K562 (cell line): ENCODE measurements around the gene SLC25A14.

Experiments
- ADNP ChIP-seq: fragments of 200-800 bp; sonication (Bioruptor generic); IDR thresholded peaks from 2 replicates; pipeline ENCODE4 v1.6.1; 2016; ENCODE audit warnings: missing genetic modification characterization, missing compliant biosample characterization
- ELF1 ChIP-seq: fragments of 200-800 bp; sonication (Bioruptor generic); IDR thresholded peaks from 2 replicates; pipeline ENCODE4 v1.6.1; 2016; ENCODE audit warnings: missing genetic modification characterization, missing compliant biosample characterization
- HLTF ChIP-seq: fragments of 450-650 bp; IDR thresholded peaks from 2 replicates; pipeline ENCODE4 v1.6.1; 2016
- MYC ChIP-seq, 2 experiments: fragments of 250-450 bp in 1 of 2; sonication (Bioruptor Pico) in 1 of 2; IDR thresholded peaks; 2 replicates each; pipeline versions ENCODE4 v1.5.1 to v1.6.1; 2012 to 2021; ENCODE audit warnings: low read depth in 2 of 2, borderline replicate concordance in 1 of 2, improper control_type of control experiment in 1 of 2, low read length in 1 of 2, mild to moderate bottlenecking in 1 of 2, moderate library complexity in 1 of 2
- PHF21A ChIP-seq: fragments of 450-650 bp; IDR thresholded peaks from 2 replicates; pipeline ENCODE4 v1.6.1; 2017; ENCODE audit warnings: low read depth, borderline replicate concordance
- RCOR1 ChIP-seq, 2 experiments: IDR thresholded peaks; 2 replicates each; pipeline ENCODE4 v1.6.1; 2012; ENCODE audit warnings: low read depth in 2 of 2, low read length in 2 of 2, borderline replicate concordance in 1 of 2, improper control_type of control experiment in 1 of 2
- RFX5 ChIP-seq: IDR thresholded peaks from 2 replicates; pipeline ENCODE4 v1.6.1; 2011; ENCODE audit warnings: low read depth, mild to moderate bottlenecking, improper control_type of control experiment, low read length
- SMARCE1 ChIP-seq: fragments of 450-650 bp; IDR thresholded peaks from 2 replicates; pipeline ENCODE4 v1.7.1; 2016; ENCODE audit warnings: mild to moderate bottlenecking
- XRCC5 ChIP-seq: fragments of 200-400 bp; formaldehyde crosslinking; IDR thresholded peaks from 2 replicates; pipeline ENCODE4 v1.6.1; 2017; ENCODE audit warnings: low read depth, mild to moderate bottlenecking, low read length
- TF ChIP-seq, protein P1 (sequence below), 2 experiments: fragments of 450-650 bp in 1 of 2; sonication (generic) in 1 of 2; formaldehyde crosslinking in 1 of 2; IDR thresholded peaks; 2 replicates each; pipeline versions ENCODE4 v1.7.1 to v1.9.0; 2016 to 2022; ENCODE audit warnings: inconsistent platforms in 1 of 2, mild to moderate bottlenecking in 1 of 2, missing genetic modification reagents in 1 of 2
- TF ChIP-seq, protein P2 (sequence below), 3 experiments: IDR thresholded peaks in 2 of 3; conservative IDR thresholded peaks in 1 of 3; 2 replicates each; pipeline ENCODE4 v1.5.1; 2011 to 2012; ENCODE audit warnings: low read length in 3 of 3, mild to moderate bottlenecking in 3 of 3, control low read depth in 2 of 3, improper control_type of control experiment in 1 of 3, inconsistent platforms in 1 of 3, low read depth in 1 of 3, mixed read lengths in 1 of 3, moderate library complexity in 1 of 3; ENCODE audit not compliant: insufficient read depth in 2 of 3

DNA sequence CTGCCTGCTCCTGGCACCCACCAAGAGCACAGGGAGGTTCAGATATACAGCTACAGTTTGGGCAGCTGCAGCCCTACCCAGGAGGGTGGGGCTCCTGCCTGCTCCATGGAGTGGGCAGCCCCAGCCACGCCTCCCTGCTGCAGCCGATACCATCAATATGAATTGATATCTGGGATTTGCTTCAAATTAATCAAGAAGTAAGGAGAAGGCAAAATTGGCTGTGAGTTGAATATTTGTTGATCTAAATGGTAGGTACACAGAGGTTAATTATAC, 39.8 kb upstream of the SLC25A14 start:
- TF ChIP-seq ELF1 (tag): no peak
- TF ChIP-seq, protein P1, sequence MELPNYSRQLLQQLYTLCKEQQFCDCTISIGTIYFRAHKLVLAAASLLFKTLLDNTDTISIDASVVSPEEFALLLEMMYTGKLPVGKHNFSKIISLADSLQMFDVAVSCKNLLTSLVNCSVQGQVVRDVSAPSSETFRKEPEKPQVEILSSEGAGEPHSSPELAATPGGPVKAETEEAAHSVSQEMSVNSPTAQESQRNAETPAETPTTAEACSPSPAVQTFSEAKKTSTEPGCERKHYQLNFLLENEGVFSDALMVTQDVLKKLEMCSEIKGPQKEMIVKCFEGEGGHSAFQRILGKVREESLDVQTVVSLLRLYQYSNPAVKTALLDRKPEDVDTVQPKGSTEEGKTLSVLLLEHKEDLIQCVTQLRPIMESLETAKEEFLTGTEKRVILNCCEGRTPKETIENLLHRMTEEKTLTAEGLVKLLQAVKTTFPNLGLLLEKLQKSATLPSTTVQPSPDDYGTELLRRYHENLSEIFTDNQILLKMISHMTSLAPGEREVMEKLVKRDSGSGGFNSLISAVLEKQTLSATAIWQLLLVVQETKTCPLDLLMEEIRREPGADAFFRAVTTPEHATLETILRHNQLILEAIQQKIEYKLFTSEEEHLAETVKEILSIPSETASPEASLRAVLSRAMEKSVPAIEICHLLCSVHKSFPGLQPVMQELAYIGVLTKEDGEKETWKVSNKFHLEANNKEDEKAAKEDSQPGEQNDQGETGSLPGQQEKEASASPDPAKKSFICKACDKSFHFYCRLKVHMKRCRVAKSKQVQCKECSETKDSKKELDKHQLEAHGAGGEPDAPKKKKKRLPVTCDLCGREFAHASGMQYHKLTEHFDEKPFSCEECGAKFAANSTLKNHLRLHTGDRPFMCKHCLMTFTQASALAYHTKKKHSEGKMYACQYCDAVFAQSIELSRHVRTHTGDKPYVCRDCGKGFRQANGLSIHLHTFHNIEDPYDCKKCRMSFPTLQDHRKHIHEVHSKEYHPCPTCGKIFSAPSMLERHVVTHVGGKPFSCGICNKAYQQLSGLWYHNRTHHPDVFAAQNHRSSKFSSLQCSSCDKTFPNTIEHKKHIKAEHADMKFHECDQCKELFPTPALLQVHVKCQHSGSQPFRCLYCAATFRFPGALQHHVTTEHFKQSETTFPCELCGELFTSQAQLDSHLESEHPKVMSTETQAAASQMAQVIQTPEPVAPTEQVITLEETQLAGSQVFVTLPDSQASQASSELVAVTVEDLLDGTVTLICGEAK (IDR thresholded peaks at IDR 0.05): no peak
- TF ChIP-seq, protein P1 (CRISPR knock-in tag; IDR thresholded peaks at IDR 0.05): no peak
- TF ChIP-seq RCOR1 (IDR thresholded peaks at IDR 0.05; ENCODE audit: borderline replicate concordance in 1 of 2, low read depth in 2 of 2, low read length in 2 of 2): no peak
- no peak for TF ChIP-seq SMARCE1
- TF ChIP-seq, protein P2, sequence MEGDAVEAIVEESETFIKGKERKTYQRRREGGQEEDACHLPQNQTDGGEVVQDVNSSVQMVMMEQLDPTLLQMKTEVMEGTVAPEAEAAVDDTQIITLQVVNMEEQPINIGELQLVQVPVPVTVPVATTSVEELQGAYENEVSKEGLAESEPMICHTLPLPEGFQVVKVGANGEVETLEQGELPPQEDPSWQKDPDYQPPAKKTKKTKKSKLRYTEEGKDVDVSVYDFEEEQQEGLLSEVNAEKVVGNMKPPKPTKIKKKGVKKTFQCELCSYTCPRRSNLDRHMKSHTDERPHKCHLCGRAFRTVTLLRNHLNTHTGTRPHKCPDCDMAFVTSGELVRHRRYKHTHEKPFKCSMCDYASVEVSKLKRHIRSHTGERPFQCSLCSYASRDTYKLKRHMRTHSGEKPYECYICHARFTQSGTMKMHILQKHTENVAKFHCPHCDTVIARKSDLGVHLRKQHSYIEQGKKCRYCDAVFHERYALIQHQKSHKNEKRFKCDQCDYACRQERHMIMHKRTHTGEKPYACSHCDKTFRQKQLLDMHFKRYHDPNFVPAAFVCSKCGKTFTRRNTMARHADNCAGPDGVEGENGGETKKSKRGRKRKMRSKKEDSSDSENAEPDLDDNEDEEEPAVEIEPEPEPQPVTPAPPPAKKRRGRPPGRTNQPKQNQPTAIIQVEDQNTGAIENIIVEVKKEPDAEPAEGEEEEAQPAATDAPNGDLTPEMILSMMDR (IDR thresholded peaks at IDR 0.05 in 2 of 3, conservative IDR thresholded peaks at IDR 0.05 in 1 of 3; ENCODE audit: insufficient read depth in 2 of 3, low read depth in 1 of 3, low read length in 3 of 3): no peak
- no peak for TF ChIP-seq PHF21A
- no peak for TF ChIP-seq ADNP (tag)
- TF ChIP-seq HLTF: no peak
- TF ChIP-seq RFX5: no peak
- no peak for TF ChIP-seq MYC (IDR thresholded peaks at IDR 0.05; ENCODE audit: low read depth, low read length)
- TF ChIP-seq MYC (CRISPR knock-in tag; IDR thresholded peaks at IDR 0.05; ENCODE audit: borderline replicate concordance, low read depth): no peak
- TF ChIP-seq XRCC5: no peak
